HG03103 (cell line): ENCODE results near the gene STRC.
"Not testable (repeated sequence)": the region's sequence is repeated elsewhere in the genome, so short reads cannot be mapped to it uniquely, and the experiment has no call there.

Source experiments
- ATAC-seq: cut with Tn5 transposase; IDR thresholded peaks from one replicate; pipeline ENCODE4 v1.9.1; 2021; ENCODE audit warnings: low read depth; ENCODE audit not compliant: unreplicated experiment

Gene STRC

DNA sequence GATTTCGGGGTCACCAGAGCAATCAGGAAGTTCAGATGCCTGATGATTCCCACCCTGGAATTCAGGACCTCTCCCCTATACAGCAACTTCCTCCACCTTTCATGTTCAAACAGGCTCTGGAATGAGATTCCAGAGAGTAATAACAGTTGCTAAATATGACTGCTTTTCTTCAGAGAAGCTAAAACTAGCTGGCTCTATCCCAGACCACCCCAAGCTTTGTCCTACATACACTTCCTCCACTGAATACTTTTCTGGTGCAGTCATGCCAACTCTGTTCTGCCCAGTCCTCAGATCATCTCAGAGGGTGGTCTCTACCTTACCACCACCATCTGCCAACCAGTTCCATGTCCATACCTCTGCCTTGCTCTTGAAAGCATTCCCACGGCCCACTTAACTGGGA is 52.0 kb downstream of the STRC start:
- ATAC-seq = not testable (repeated sequence)

DNA sequence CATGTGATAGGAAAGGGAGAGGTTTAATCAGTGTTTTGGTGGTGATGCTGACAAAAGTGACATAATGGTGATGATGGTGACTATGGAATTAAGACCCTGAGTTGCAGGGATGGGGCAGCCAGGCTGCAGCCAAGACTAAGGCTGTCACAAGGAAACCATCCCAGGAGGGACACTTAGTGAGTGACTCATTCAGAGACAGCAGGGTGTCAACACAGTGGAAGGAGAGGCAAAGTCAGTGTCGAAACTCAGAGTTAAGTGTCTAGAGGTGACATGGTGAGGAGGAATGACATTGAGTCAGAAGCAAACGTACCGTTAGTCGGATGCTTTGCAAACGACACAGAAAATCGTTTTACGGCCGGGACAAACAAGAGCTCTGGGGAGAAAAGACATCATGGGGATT is 54.8 kb downstream of the STRC start:
- not testable (repeated sequence) for ATAC-seq

DNA sequence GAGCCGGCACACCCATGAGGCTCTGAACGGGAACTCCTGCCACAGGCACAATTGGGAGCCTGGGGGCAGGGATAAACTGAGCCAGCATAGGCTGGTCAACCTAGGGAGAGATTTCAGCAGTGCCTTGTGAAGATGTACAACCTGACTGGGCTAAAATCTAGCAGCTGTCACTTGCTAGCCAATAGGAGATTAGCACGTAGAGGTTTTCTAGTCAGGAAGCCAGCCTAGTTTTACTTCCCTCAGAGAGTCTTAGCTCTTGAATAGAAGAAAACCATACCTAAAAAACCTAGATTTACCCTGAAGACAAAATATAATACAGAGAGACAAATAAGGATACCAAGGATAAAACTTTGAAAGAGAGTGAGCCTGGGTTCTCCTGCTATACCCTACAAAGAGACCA is 55.8 kb downstream of the STRC start:
- ATAC-seq = not testable (repeated sequence)

DNA sequence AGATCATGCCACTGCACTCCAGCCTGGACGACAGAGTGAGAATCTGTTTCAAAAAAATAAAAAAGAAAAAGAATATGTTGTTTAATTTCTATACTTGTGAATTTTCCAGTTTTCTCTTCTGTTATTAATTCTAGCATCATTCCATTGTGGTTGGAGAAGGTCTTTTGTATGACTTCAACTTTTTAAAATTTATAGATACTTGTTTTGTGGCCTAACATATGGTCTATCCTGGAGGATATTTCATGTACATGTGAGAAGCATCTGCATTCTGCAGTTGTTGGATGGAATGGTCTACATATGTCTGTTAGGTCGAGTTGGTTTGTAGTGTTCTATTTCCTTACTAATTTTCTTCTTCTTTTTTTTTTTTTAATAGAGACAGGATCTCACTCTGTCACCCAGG is 65.6 kb downstream of the STRC start:
- no peak for ATAC-seq

DNA sequence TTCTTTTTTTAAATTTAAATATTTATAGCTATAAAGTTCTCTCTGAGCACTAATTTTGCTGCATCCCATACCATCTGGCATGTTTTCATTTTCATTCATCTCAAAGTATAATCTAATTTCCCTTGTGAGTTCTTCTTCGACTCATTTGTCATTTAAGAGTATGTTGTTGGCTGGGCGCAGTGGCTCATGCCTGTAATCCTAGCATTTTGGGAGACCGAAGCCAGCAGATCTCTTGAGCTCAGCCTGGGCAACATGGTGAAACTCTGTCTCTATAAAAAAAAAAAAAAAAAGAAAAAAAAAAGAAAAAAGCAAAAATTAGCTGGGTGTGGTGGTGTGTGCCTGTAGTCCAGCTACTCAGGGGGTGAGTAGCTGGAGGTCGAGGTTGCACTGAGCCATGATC is 66.3 kb downstream of the STRC start:
- ATAC-seq = no peak

DNA sequence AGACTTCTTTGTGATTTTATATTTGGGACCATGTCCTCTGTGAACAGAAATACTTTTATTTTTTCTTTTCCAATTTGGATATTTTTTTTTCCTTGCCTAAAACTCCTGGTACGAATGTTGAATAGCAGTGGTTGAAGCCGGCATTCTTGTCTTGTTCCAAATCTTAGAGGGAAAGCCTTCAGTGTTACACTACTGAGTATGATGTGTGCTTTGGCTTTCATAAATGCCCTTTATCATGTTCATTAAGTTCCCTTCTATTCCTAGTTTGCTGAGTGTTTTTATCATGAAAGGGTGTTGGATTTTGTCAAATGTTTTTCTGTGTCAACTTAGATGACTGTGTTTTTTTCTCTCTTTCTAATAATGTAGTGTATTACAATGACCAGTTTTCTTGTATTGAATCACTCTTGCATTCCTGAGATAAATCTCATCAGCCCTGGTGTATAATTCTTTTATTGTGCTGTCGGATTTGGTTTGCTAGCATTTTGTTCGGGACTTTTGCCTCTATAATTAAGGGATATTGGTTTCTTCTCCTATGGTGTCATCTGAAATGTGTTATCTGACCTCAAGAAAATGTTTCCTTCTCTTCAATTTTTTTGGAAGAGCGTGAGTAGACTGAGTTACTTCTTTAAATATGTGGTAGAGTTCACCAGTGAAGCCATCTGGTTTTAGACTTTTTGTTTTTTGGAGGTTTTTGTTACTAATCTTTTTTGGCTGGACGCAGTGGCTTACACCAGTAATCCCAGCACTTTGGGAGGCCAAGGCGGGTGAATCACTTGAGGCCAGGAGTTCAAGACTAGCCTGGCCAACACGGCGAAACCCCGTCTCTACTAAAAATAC is 67.9 kb downstream of the STRC start:
- ATAC-seq = no peak
